Stomach (tissue), 9 donors: ENCODE measurements around the gene KDM4B. TPM values are rescaled to one million over a fixed set of nuclear protein-coding genes. Genes with fewer than 3 reads are reported as not detected.

ENCODE experiments used
- DNase-seq, 2 donors: peaks; one replicate each; pipeline versions ENCODE4 v3.0.0 to v3.0.0-alpha.2; 2013 to 2019
- H3K27ac ChIP-seq, 5 donors: fragments of 200-600 bp in 4 of 5; sonication (generic) in 4 of 5; one replicate each; pipeline ENCODE4 v1.5.1; 2013 to 2019; ENCODE audit warnings: mild to moderate bottlenecking in 1 of 5, moderate library complexity in 1 of 5
- H3K27me3 ChIP-seq, 3 donors: fragments of 200-600 bp; sonication (generic); one replicate each; pipeline ENCODE4 v1.5.1; 2017 to 2019; ENCODE audit warnings: mixed run types in 1 of 3
- H3K36me3 ChIP-seq, 4 donors: fragments of 200-600 bp; sonication (generic); 1 replicate in 3 of 4; 2 replicates in 1 of 4; pipeline ENCODE4 v1.5.1; 2016 to 2019
- H3K4me1 ChIP-seq, 4 donors: fragments of 200-600 bp; sonication (generic); one replicate each; pipeline ENCODE4 v1.5.1; 2016 to 2019
- H3K4me3 ChIP-seq, 4 donors: fragments of 200-600 bp; sonication (generic) in 3 of 4; one replicate each; pipeline ENCODE4 v1.5.1; 2016 to 2019; ENCODE audit warnings: mild to moderate bottlenecking in 1 of 4
- H3K9me3 ChIP-seq, 4 donors: fragments of 200-600 bp; sonication (generic); one replicate each; pipeline ENCODE4 v1.5.1; 2016 to 2019
- EP300 ChIP-seq: sonication (generic); formaldehyde crosslinking; IDR thresholded peaks from one replicate; pipeline ENCODE4 v1.6.1; 2017; ENCODE audit warnings: antibody characterized with exemption
- POLR2A ChIP-seq, 4 donors: fragments of 450-650 bp; IDR thresholded peaks; one replicate each; pipeline ENCODE4 v1.6.1; 2016; ENCODE audit warnings: antibody characterized with exemption in 4 of 4, control low read depth in 2 of 4, mild to moderate bottlenecking in 1 of 4, moderate library complexity in 1 of 4
- POLR2AphosphoS5 ChIP-seq, 3 donors: sonication (generic); formaldehyde crosslinking; IDR thresholded peaks; one replicate each; pipeline ENCODE4 v1.6.1; 2016; ENCODE audit warnings: antibody characterized with exemption in 3 of 3
- WGBS, 5 donors: extraction: QIAGEN DNeasy Blood & Tissue Kit in 3 of 5; methylation state at CpG; one replicate each; pipeline versions ENCODE4 v1.1.5 to v1.1.7; 2013 to 2018; 5-methylcytosine and 5-hydroxymethylcytosine counted together
- intact Hi-C: fragments of 100-400 bp; cut with DNase I; formaldehyde crosslinking; loops from one replicate; pipeline ENCODE4 v1.15.1; 2023; ENCODE audit warnings: low total_unique reads
- polyA plus RNA-seq, 3 donors: library from polyadenylated mRNA; stranded (reverse); fragments of 200-250 nt; gene quantifications; one replicate each; pipeline ENCODE4 v1.2.3, GENCODE V29; 2013
- total RNA-seq, 5 donors: library from RNA; depleted of rRNA; stranded (reverse); fragments of >200 nt; gene quantifications; one replicate each; pipeline versions ENCODE4 v1.1.0 to v1.2.3, GENCODE V29; 2014 to 2016
- TF ChIP-seq, protein P1 (sequence below), 7 experiments: fragments of 450-650 bp in 4 of 7; fragments of 200-600 bp in 3 of 7; sonication (generic) in 3 of 7; IDR thresholded peaks; one replicate each; pipeline ENCODE4 v1.5.1; 2016 to 2019; ENCODE audit warnings: antibody characterized with exemption in 7 of 7, control low read depth in 2 of 7, mild to moderate bottlenecking in 1 of 7
- donor health status: healthy with polysubstance abuse.
- donor health status: Bipolar disorder and iron deficiency.
- donor health status: healthy.

Gene KDM4B
- total and polyA plus RNA-seq, 8 donors, result 5.2 to 202 (median 29.4) TPM

DNA sequence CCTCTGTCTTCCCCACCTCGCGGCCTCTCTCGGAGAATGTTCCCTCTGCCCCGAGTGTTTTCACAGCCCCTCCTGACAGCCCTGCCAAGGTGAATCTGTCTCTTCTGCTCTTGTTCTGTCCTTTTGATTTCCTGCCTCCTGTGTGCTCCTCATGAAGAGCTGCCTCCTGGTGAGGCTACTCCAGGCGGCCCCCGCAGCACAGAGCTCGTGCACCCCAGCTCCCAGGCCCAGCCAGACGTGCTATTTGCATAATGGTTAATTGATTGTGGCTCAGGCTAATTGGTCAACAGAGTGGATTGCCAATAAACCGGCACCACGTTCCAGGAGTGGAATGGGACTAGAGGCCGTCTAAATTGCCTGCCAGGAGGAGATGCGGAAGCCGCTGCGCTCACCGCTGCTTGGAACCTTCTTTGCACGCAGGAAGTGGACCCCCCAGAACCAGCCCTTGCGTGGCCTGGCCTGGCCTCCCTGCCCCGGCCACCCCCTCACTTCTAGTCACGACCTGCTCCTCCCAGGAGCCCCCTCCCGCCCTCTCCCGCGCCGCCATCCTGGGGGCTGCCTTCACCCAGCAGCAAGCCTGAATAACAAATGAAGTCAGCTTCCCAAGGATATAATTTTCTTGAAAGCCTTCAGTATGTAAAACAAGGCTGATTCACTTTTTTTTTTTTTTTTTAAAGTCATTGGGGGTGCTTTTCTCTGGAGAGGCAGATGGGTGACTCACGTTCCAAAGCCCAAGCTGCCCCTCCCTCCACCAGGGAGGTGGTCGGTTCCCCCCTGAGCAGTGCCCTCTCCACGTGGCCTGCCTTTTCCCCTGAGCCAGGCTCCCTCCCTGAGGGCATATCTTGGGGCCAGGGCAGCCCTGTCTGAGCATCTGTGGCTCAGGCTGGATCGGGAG is 144.0 kb downstream of the KDM4B start:
- Histone ChIP-seq H3K36me3 (peaks cover 13 to 82% (median 80%) of the 10 kb centered on the region in 4 donors), H3K27me3 (no peaks in the 10 kb centered on the region), H3K27ac (no peak overlapping the region), H3K9me3 (no peaks in the 10 kb centered on the region), H3K4me3 (no peak overlapping the region), H3K4me1 (peaks cover 0 to 24% (median 10%) of the 10 kb centered on the region in 4 donors)
- intact Hi-C loops, result no loop called here
- DNase-seq, result no peak
- TF ChIP-seq POLR2AphosphoS5 (IDR thresholded peaks at IDR 0.05) (no peak), EP300 (no peak), POLR2A (IDR thresholded peaks at IDR 0.05) (no peak)
- TF ChIP-seq, protein P1, sequence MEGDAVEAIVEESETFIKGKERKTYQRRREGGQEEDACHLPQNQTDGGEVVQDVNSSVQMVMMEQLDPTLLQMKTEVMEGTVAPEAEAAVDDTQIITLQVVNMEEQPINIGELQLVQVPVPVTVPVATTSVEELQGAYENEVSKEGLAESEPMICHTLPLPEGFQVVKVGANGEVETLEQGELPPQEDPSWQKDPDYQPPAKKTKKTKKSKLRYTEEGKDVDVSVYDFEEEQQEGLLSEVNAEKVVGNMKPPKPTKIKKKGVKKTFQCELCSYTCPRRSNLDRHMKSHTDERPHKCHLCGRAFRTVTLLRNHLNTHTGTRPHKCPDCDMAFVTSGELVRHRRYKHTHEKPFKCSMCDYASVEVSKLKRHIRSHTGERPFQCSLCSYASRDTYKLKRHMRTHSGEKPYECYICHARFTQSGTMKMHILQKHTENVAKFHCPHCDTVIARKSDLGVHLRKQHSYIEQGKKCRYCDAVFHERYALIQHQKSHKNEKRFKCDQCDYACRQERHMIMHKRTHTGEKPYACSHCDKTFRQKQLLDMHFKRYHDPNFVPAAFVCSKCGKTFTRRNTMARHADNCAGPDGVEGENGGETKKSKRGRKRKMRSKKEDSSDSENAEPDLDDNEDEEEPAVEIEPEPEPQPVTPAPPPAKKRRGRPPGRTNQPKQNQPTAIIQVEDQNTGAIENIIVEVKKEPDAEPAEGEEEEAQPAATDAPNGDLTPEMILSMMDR (IDR thresholded peaks at IDR 0.05), result no peak
- 83 to 85% (median 84%) methylated on average over 26 to 27 of the region's 27 CpGs for WGBS, 5 donors

DNA sequence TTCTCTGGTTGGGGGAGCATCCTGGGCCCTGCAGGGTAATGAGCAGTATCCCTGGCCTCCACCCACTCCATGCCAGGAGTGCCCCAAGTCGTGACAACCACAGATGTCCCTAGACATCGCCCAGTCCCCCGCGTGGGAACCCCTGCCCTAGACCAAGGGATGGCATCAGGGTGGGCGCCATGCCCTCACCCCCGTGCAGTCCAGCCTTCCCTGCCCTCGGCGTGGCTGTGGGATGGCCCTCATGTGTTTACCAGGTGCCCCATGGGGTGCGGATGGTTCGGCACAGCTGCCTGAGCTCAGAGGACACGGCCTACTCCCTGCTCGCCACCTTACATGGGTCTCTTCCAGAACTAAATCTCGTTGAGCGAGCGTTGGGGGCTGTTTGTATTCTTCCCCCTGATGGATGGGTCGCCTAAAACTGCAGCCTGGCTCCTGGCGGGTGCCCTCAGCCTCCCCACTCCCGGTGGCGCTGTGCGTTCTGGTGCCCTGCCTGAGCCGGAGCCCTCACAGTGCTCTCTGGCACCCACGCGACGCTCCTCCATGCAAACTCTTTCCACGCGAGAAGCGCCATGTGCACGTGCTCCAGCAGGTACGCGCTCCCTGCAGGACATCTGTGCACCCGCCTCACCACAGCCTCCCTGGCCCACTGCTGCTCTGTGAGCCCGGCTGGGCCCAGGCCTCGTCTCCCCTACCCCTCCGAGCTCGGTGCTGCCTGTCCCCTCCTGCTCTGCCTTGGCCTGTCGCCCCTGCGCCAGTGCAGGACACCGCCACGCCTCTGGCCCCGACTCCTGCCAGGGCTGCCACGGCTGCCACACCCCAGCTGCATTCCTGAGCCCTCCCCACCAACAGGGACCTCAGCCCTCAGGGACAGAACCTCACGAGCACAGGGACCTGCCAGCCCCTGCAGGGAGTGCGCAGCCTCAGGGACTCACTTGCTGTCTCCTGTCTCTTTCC is 145.0 kb downstream of the KDM4B start:
- intact Hi-C loops, result no loop called here
- Histone ChIP-seq H3K27ac (peak overlapping the region in 4 of 5 donors; percentile 11 to 52 (median 26)), H3K36me3 (peaks cover 13 to 83% (median 80%) of the 10 kb centered on the region in 4 donors), H3K27me3 (no peaks in the 10 kb centered on the region), H3K9me3 (no peaks in the 10 kb centered on the region), H3K4me3 (no peak overlapping the region), H3K4me1 (peaks cover 0 to 24% (median 10%) of the 10 kb centered on the region in 4 donors)
- 68 to 82% (median 77%) methylated on average over 32 to 43 of the region's 43 CpGs for WGBS, 5 donors
- DNase-seq, result peak in 1 of 2 donors; percentile 58
- TF ChIP-seq EP300 (no peak), POLR2A (IDR thresholded peaks at IDR 0.05) (no peak), POLR2AphosphoS5 (IDR thresholded peaks at IDR 0.05) (no peak)
- TF ChIP-seq, protein P1 (IDR thresholded peaks at IDR 0.05), result no peak

DNA sequence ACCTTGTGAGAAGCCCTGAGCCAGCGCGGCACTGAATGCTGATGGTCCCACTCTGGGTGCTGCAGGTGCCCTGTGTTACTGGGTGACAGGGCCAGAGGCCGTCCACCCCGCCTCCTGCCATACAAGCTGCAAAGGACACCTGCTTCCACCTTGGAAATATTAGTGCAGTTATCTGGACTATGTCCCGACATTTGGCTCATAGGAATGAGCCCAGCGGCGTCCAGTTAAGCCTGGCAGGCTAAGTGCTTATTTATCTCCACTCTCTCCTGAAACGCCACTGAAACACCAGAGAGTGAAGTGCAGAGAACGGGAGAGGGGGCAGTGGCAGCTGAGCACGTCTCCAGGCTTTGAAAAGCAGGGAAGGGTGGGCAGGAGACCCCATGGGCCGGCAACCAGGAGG is 145.8 kb downstream of the KDM4B start:
- H3K4me1 ChIP-seq, result peaks cover 0 to 24% (median 10%) of the 10 kb centered on the region in 4 donors
- H3K9me3 ChIP-seq, result no peaks in the 10 kb centered on the region
- DNase-seq, result peak in 1 of 2 donors; percentile 35
- H3K4me3 ChIP-seq, result no peak overlapping the region
- peak overlapping the region in 4 of 5 donors; percentile 11 to 52 (median 28) for H3K27ac ChIP-seq
- no peaks in the 10 kb centered on the region for H3K27me3 ChIP-seq
- H3K36me3 ChIP-seq, result peaks cover 13 to 85% (median 80%) of the 10 kb centered on the region in 4 donors
- WGBS, 5 donors, result 46 to 66% (median 52%) methylated on average over 7 to 11 of the region's 11 CpGs
- intact Hi-C loops, result no loop called here
- TF ChIP-seq POLR2A (IDR thresholded peaks at IDR 0.05), result no peak
- no peak for TF ChIP-seq POLR2AphosphoS5 (IDR thresholded peaks at IDR 0.05)
- no peak for TF ChIP-seq EP300
- TF ChIP-seq, protein P1 (IDR thresholded peaks at IDR 0.05), result no peak

DNA sequence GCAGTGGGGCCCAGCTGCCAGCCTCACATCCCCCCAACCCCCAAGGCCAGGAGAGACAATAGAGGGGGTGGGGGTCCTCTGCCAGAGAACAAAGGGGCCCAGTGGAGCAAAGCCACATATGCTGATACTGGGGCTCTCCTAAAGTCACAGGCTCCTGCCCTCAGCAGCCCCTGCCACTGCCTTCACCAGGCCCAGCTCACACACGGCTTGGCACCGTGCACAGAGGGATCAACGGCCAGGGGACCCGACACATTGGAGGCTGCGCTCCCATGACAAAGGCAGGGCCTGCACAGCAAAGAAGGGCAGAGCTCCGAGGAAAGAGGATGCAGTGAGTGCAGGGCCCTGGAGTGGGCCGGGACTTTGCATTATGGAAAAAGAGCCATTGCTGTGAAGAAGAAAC is 146.4 kb downstream of the KDM4B start:
- no peak overlapping the region for H3K4me3 ChIP-seq
- DNase-seq, result no peak
- peak overlapping the region in 1 of 5 donors; percentile 52 for H3K27ac ChIP-seq
- WGBS, 5 donors, result 83 to 96% (median 94%) methylated on average over 7 of the region's 7 CpGs
- H3K27me3 ChIP-seq, result no peaks in the 10 kb centered on the region
- intact Hi-C loops, result no loop called here
- H3K4me1 ChIP-seq, result peaks cover 0 to 24% (median 10%) of the 10 kb centered on the region in 4 donors
- TF ChIP-seq POLR2A (IDR thresholded peaks at IDR 0.05), result no peak
- no peak for TF ChIP-seq POLR2AphosphoS5 (IDR thresholded peaks at IDR 0.05)
- TF ChIP-seq, protein P1 (IDR thresholded peaks at IDR 0.05), result no peak
- no peak for TF ChIP-seq EP300
- no peaks in the 10 kb centered on the region for H3K9me3 ChIP-seq
- H3K36me3 ChIP-seq, result peaks cover 13 to 87% (median 80%) of the 10 kb centered on the region in 4 donors
